Glutamatergic neuron (in vitro differentiated cells): ENCODE measurements around the gene PFDN4. TPM values are rescaled to one million over a fixed set of nuclear protein-coding genes. Genes with fewer than 3 reads are reported as not detected.

Experiments used
- DNase-seq: peaks from one replicate; pipeline ENCODE4 v3.0.0; 2022
- H3K27ac Mint-ChIP-seq: one replicate; pipeline ENCODE4 v1.8.0; 2020; ENCODE audit warnings: mild to moderate bottlenecking, mixed read lengths, inconsistent platforms; ENCODE audit not compliant: unreplicated experiment
- H3K27me3 Mint-ChIP-seq: one replicate; pipeline ENCODE4 v1.8.0; 2020; ENCODE audit warnings: mild to moderate bottlenecking, moderate library complexity, mixed read lengths, inconsistent platforms; ENCODE audit not compliant: unreplicated experiment
- H3K36me3 Mint-ChIP-seq: one replicate; pipeline ENCODE4 v1.8.0; 2020; ENCODE audit warnings: mild to moderate bottlenecking, mixed read lengths, inconsistent platforms; ENCODE audit not compliant: unreplicated experiment
- H3K4me1 Mint-ChIP-seq: one replicate; pipeline ENCODE4 v1.8.0; 2020; ENCODE audit warnings: mild to moderate bottlenecking, low read depth, mixed read lengths, inconsistent platforms; ENCODE audit not compliant: unreplicated experiment
- H3K4me3 Mint-ChIP-seq: one replicate; pipeline ENCODE4 v1.8.0; 2020; ENCODE audit warnings: mild to moderate bottlenecking, mixed read lengths, inconsistent platforms; ENCODE audit not compliant: unreplicated experiment
- H3K9me3 Mint-ChIP-seq: one replicate; pipeline ENCODE4 v1.8.0; 2020; ENCODE audit warnings: mild to moderate bottlenecking, moderate library complexity, mixed read lengths, inconsistent platforms; ENCODE audit not compliant: unreplicated experiment
- CTCF ChIP-seq: fragments of 200-600 bp; sonication (generic); IDR thresholded peaks from one replicate; pipeline ENCODE4 v1.5.0; 2021; ENCODE audit not compliant: partially characterized antibody, unreplicated experiment
- total RNA-seq: library from RNA; stranded (reverse); fragmentation: NEBNext Ultra II Directional; extraction: Animal tissue kit (Norgen Biotek cat#: 25700); gene quantifications from one replicate; pipeline ENCODE4 v1.2.1, GENCODE V29; 2021; ENCODE audit not compliant: unreplicated experiment

PFDN4 gene
- total RNA-seq, 1 donor from 2014 or later = 51.6 TPM

GRCh38 chr20:54251096-54251495, 43.2 kb downstream of the PFDN4 start:
- peaks cover 8% of the 10 kb centered on the region for H3K36me3 Mint-ChIP-seq
- H3K4me3 Mint-ChIP-seq = no peak overlapping the region
- peaks cover 6% of the 10 kb centered on the region for H3K9me3 Mint-ChIP-seq
- no peak for DNase-seq
- peak overlapping the region; percentile 83 for H3K27ac Mint-ChIP-seq
- H3K27me3 Mint-ChIP-seq = peaks cover 4% of the 10 kb centered on the region
- no peak for TF ChIP-seq CTCF
- peaks cover 6% of the 10 kb centered on the region for H3K4me1 Mint-ChIP-seq

GRCh38 chr20:54254596-54254995, 46.7 kb downstream of the PFDN4 start:
- H3K27me3 Mint-ChIP-seq = peaks cover 2% of the 10 kb centered on the region
- H3K4me3 Mint-ChIP-seq = no peak overlapping the region
- no peak for DNase-seq
- H3K36me3 Mint-ChIP-seq = peaks cover under 1% of the 10 kb centered on the region
- H3K27ac Mint-ChIP-seq = no peak overlapping the region
- no peak for TF ChIP-seq CTCF
- no peaks in the 10 kb centered on the region for H3K9me3 Mint-ChIP-seq
- peaks cover 10% of the 10 kb centered on the region for H3K4me1 Mint-ChIP-seq

- Mint-ChIP-seq H3K9me3 (no peaks in the 10 kb centered on the region), H3K4me1 (peaks cover 10% of the 10 kb centered on the region), H3K27me3 (peaks cover 2% of the 10 kb centered on the region), H3K4me3 (no peak overlapping the region), H3K36me3 (no peaks in the 10 kb centered on the region), H3K27ac (no peak overlapping the region)
- DNase-seq = no peak
- TF ChIP-seq CTCF = no peak
Measured at GRCh38 chr20:54255157-54255556, 47.3 kb downstream of the PFDN4 start.

- TF ChIP-seq CTCF = no peak
- no peak overlapping the region for H3K27ac Mint-ChIP-seq
- H3K27me3 Mint-ChIP-seq = peaks cover 2% of the 10 kb centered on the region
- H3K4me1 Mint-ChIP-seq = peaks cover 8% of the 10 kb centered on the region
- no peaks in the 10 kb centered on the region for H3K36me3 Mint-ChIP-seq
- no peaks in the 10 kb centered on the region for H3K9me3 Mint-ChIP-seq
- no peak overlapping the region for H3K4me3 Mint-ChIP-seq
- DNase-seq = no peak
Measured at GRCh38 chr20:54256202-54256601, 48.3 kb downstream of the PFDN4 start.

GRCh38 chr20:54257071-54257816, 49.4 kb downstream of the PFDN4 start:
- Mint-ChIP-seq H3K27me3 (peaks cover under 1% of the 10 kb centered on the region), H3K36me3 (no peaks in the 10 kb centered on the region), H3K9me3 (no peaks in the 10 kb centered on the region), H3K4me3 (no peak overlapping the region), H3K27ac (no peak overlapping the region), H3K4me1 (peaks cover 8% of the 10 kb centered on the region)
- TF ChIP-seq CTCF = no peak
- no peak for DNase-seq
